Sigmoid colon (tissue), 7 donors: ENCODE results near the gene ZXDC. TPM values are rescaled to one million over a fixed set of nuclear protein-coding genes. Genes with fewer than 3 reads are reported as not detected.
A peak's percentile ranks its signal among the peaks of the same experiment; 100 is the strongest.

Experiments
- DNase-seq: peaks from one replicate; pipeline ENCODE4 v3.0.0-alpha.2; 2019
- H3K27ac ChIP-seq, 4 donors: fragments of 200-600 bp; sonication (generic); one replicate each; pipeline ENCODE4 v1.5.1; 2016 to 2019; ENCODE audit warnings: mild to moderate bottlenecking in 1 of 4
- H3K27me3 ChIP-seq, 3 donors: fragments of 200-600 bp; sonication (generic); one replicate each; pipeline ENCODE4 v1.5.1; 2019; ENCODE audit warnings: mild to moderate bottlenecking in 1 of 3
- H3K36me3 ChIP-seq, 4 donors: fragments of 200-600 bp; sonication (generic); one replicate each; pipeline ENCODE4 v1.5.1; 2016 to 2019
- H3K4me1 ChIP-seq, 4 donors: fragments of 200-600 bp; sonication (generic); one replicate each; pipeline ENCODE4 v1.5.1; 2017 to 2019
- H3K4me3 ChIP-seq, 4 donors: fragments of 200-600 bp; sonication (generic); one replicate each; pipeline ENCODE4 v1.5.1; 2017 to 2019; ENCODE audit warnings: mild to moderate bottlenecking in 2 of 4, moderate library complexity in 1 of 4
- H3K9me3 ChIP-seq, 4 donors: fragments of 200-600 bp in 3 of 4; sonication (generic) in 3 of 4; one replicate each; pipeline versions ENCODE4 v1.5.1 to v1.6.1; 2013 to 2019
- CTCF ChIP-seq, 4 experiments: fragments of 450-650 bp in 3 of 4; fragments of 200-600 bp in 1 of 4; IDR thresholded peaks; one replicate each; pipeline ENCODE4 v1.5.1; 2016 to 2019; ENCODE audit warnings: antibody characterized with exemption in 4 of 4, mild to moderate bottlenecking in 3 of 4, moderate library complexity in 2 of 4
- EP300 ChIP-seq, 4 donors: sonication (generic); formaldehyde crosslinking; IDR thresholded peaks; one replicate each; pipeline ENCODE4 v1.6.1; 2017; ENCODE audit warnings: antibody characterized with exemption in 4 of 4
- POLR2A ChIP-seq, 2 donors: fragments of 450-650 bp; IDR thresholded peaks; one replicate each; pipeline ENCODE4 v1.6.1; 2016; ENCODE audit warnings: antibody characterized with exemption in 2 of 2, mild to moderate bottlenecking in 2 of 2, moderate library complexity in 2 of 2
- POLR2AphosphoS5 ChIP-seq, 4 donors: sonication (generic); formaldehyde crosslinking; IDR thresholded peaks; one replicate each; pipeline ENCODE4 v1.6.1; 2017; ENCODE audit warnings: antibody characterized with exemption in 4 of 4
- WGBS, 2 donors: extraction: QIAGEN DNeasy Blood & Tissue Kit; methylation state at CpG; one replicate each; pipeline ENCODE4 v1.1.7; 2013; 5-methylcytosine and 5-hydroxymethylcytosine counted together
- intact Hi-C: fragments of 100-400 bp; cut with DNase I; formaldehyde crosslinking; loops from one replicate; pipeline ENCODE4 v1.15.1; 2023
- polyA plus RNA-seq, 3 donors: library from polyadenylated mRNA; stranded (reverse); fragments of 200-250 nt; gene quantifications; one replicate each; pipeline ENCODE4 v1.2.3, GENCODE V29; 2013
- total RNA-seq, 4 donors: library from RNA; depleted of rRNA; stranded (reverse); fragments of >200 nt; gene quantifications; one replicate each; pipeline ENCODE4 v1.1.0, GENCODE V29; 2016
- donor health status: healthy with polysubstance abuse.
- donor health status: Bipolar disorder and iron deficiency.
- donor health status: healthy.

ZXDC gene
- total and polyA plus RNA-seq, 7 donors, result 5.5 to 33.8 (median 26.4) TPM

- Histone ChIP-seq H3K4me1 (peaks cover 0 to 12% (median 7%) of the 10 kb centered on the region in 4 donors), H3K9me3 (no peaks in the 10 kb centered on the region), H3K27ac (no peak overlapping the region), H3K4me3 (no peak overlapping the region), H3K36me3 (peaks cover 18 to 65% (median 28%) of the 10 kb centered on the region in 4 donors), H3K27me3 (no peaks in the 10 kb centered on the region)
- WGBS, 2 donors, result 75 to 85% methylated on average over 11 of the region's 11 CpGs
- intact Hi-C loops, result no loop called here
- DNase-seq, result peak; percentile 53
- TF ChIP-seq POLR2AphosphoS5 (IDR thresholded peaks at IDR 0.05) (no peak), POLR2A (IDR thresholded peaks at IDR 0.05) (no peak), CTCF (IDR thresholded peaks at IDR 0.05) (no peak), EP300 (IDR thresholded peaks at IDR 0.05) (no peak)
These were observed 26.1 kb downstream of the ZXDC start for GRCh38 chr3:126449621-126450051.

GRCh38 chr3:126448893-126449180, 26.9 kb downstream of the ZXDC start:
- H3K9me3 ChIP-seq, result no peaks in the 10 kb centered on the region
- peaks cover 0 to 12% (median 7%) of the 10 kb centered on the region in 4 donors for H3K4me1 ChIP-seq
- no peaks in the 10 kb centered on the region for H3K27me3 ChIP-seq
- 94 to 96% methylated on average over 8 of the region's 8 CpGs for WGBS, 2 donors
- TF ChIP-seq CTCF (IDR thresholded peaks at IDR 0.05) (no peak), POLR2AphosphoS5 (IDR thresholded peaks at IDR 0.05) (no peak), EP300 (IDR thresholded peaks at IDR 0.05) (no peak), POLR2A (IDR thresholded peaks at IDR 0.05) (no peak)
- H3K36me3 ChIP-seq, result peaks cover 18 to 58% (median 28%) of the 10 kb centered on the region in 4 donors
- no peak overlapping the region for H3K4me3 ChIP-seq
- intact Hi-C loops, result no loop called here
- H3K27ac ChIP-seq, result no peak overlapping the region
- DNase-seq, result peak; percentile 46

GRCh38 chr3:126448136-126448892, 27.4 kb downstream of the ZXDC start:
- intact Hi-C loops, result no loop called here
- TF ChIP-seq POLR2A (IDR thresholded peaks at IDR 0.05), result no peak
- TF ChIP-seq EP300 (IDR thresholded peaks at IDR 0.05), result no peak
- no peak for TF ChIP-seq CTCF (IDR thresholded peaks at IDR 0.05)
- TF ChIP-seq POLR2AphosphoS5 (IDR thresholded peaks at IDR 0.05), result no peak
- Histone ChIP-seq H3K36me3 (peaks cover 18 to 56% (median 28%) of the 10 kb centered on the region in 4 donors), H3K4me1 (peaks cover 0 to 12% (median 7%) of the 10 kb centered on the region in 4 donors), H3K27me3 (no peaks in the 10 kb centered on the region), H3K4me3 (no peak overlapping the region), H3K27ac (no peak overlapping the region), H3K9me3 (no peaks in the 10 kb centered on the region)
- peak; percentile 57 for DNase-seq
- WGBS, 2 donors, result 94 to 96% methylated on average over 17 of the region's 17 CpGs

- TF ChIP-seq POLR2AphosphoS5 (IDR thresholded peaks at IDR 0.05) (no peak), EP300 (IDR thresholded peaks at IDR 0.05) (no peak)
- no peaks in the 10 kb centered on the region for H3K27me3 ChIP-seq
- intact Hi-C loops, result no loop called here
- no peak overlapping the region for H3K27ac ChIP-seq
- DNase-seq, result peak; percentile 53
- no peaks in the 10 kb centered on the region for H3K9me3 ChIP-seq
- peaks cover 18 to 49% (median 28%) of the 10 kb centered on the region in 4 donors for H3K36me3 ChIP-seq
- no peak overlapping the region for H3K4me3 ChIP-seq
- WGBS, 2 donors, result 83 to 91% methylated on average over 12 of the region's 12 CpGs
- H3K4me1 ChIP-seq, result peaks cover 0 to 12% (median 7%) of the 10 kb centered on the region in 4 donors
These were observed 28.1 kb downstream of the ZXDC start for GRCh38 chr3:126447456-126448106.

- Histone ChIP-seq H3K9me3 (no peaks in the 10 kb centered on the region), H3K36me3 (peaks cover 11 to 41% (median 23%) of the 10 kb centered on the region in 4 donors), H3K4me3 (no peak overlapping the region), H3K27me3 (no peaks in the 10 kb centered on the region), H3K4me1 (peaks cover 0 to 12% (median 7%) of the 10 kb centered on the region in 4 donors), H3K27ac (no peak overlapping the region)
- intact Hi-C loops, result no loop called here
- no peak for DNase-seq
- TF ChIP-seq POLR2A (IDR thresholded peaks at IDR 0.05) (no peak), EP300 (IDR thresholded peaks at IDR 0.05) (no peak), CTCF (IDR thresholded peaks at IDR 0.05) (no peak), POLR2AphosphoS5 (IDR thresholded peaks at IDR 0.05) (no peak)
- WGBS, 2 donors, result 96 to 97% methylated on average over 2 of the region's 2 CpGs
These were observed 28.9 kb downstream of the ZXDC start for GRCh38 chr3:126446791-126447190.
